ENCODE measurements around the gene KCNC4.

The KCNC4 gene

GRCh38 chr1:110212169-110213142 lies 2.3 kb downstream of the KCNC4 start:
- FAIRE-seq = no peak

- FAIRE-seq = no peak
Observed at GRCh38 chr1:110213143-110213540, 3.0 kb downstream of the KCNC4 start.

GRCh38 chr1:110214454-110215404 lies 4.6 kb downstream of the KCNC4 start:
- FAIRE-seq = no peak

- FAIRE-seq = no peak
Observed at GRCh38 chr1:110215621-110216515, 5.8 kb downstream of the KCNC4 start.

GRCh38 chr1:110216844-110217444 lies 6.8 kb downstream of the KCNC4 start:
- FAIRE-seq = no peak

GRCh38 chr1:110218137-110218536 lies 8.0 kb downstream of the KCNC4 start:
- no peak for FAIRE-seq

GRCh38 chr1:110218739-110219138 lies 8.6 kb downstream of the KCNC4 start:
- FAIRE-seq = no peak

- FAIRE-seq = no peak
Observed at GRCh38 chr1:110220324-110220723, 10.2 kb downstream of the KCNC4 start.

- FAIRE-seq = no peak
Observed at GRCh38 chr1:110221119-110221518, 11.0 kb downstream of the KCNC4 start.

GRCh38 chr1:110223127-110223526 lies 13.0 kb downstream of the KCNC4 start:
- FAIRE-seq = no peak

GRCh38 chr1:110223581-110223980 lies 13.5 kb downstream of the KCNC4 start:
- FAIRE-seq = no peak

GRCh38 chr1:110224240-110224995 lies 14.3 kb downstream of the KCNC4 start:
- no peak for FAIRE-seq

GRCh38 chr1:110225212-110225611 lies 15.1 kb downstream of the KCNC4 start:
- no peak for FAIRE-seq

GRCh38 chr1:110225756-110226404 lies 15.8 kb downstream of the KCNC4 start:
- FAIRE-seq = no peak

- no peak for FAIRE-seq
Observed at GRCh38 chr1:110227774-110228173, 17.7 kb downstream of the KCNC4 start.

GRCh38 chr1:110228381-110228780 lies 18.3 kb downstream of the KCNC4 start:
- FAIRE-seq = no peak

- no peak for FAIRE-seq
Observed at GRCh38 chr1:110228869-110229268, 18.8 kb downstream of the KCNC4 start.

- FAIRE-seq = no peak
Observed at GRCh38 chr1:110229348-110230001, 19.4 kb downstream of the KCNC4 start.

GRCh38 chr1:110230381-110231199 lies 20.5 kb downstream of the KCNC4 start:
- no peak for FAIRE-seq
